Dermis lymphatic vessel endothelial cell (primary cell): ENCODE measurements around the gene GRAMD1C. TPM values are rescaled to one million over a fixed set of nuclear protein-coding genes. Genes with fewer than 3 reads are reported as not detected.

Experiments used
- total RNA-seq: library from RNA; depleted of rRNA; stranded (reverse); fragments of >200 nt; gene quantifications from 2 replicates; pipeline ENCODE4 v1.2.1, GENCODE V29; 2014

GRAMD1C gene
- total RNA-seq: 26.9 and 30.3 TPM in 2 replicates

GRCh38 chr3:113838631-113839209, at the start of gene GRAMD1C:
TSS of gene GRAMD1C (plus strand) at chr3:113838788. CDS start at chr3:113838910, 122 bp downstream.

GRCh38 chr3:113947372-113948014, 108.9 kb downstream of the GRAMD1C start, which contains the start of gene ZDHHC23:
TSS of gene ZDHHC23 (plus strand) at chr3:113948013. CDS start at chr3:113948803, 790 bp downstream.

Other genes starting within 250 kb of the GRAMD1C start
- 7.0 and 7.2 TPM in 2 replicates for gene USF3, start 142.1 kb upstream of the GRAMD1C start, total RNA-seq
- 142 and 154 TPM in 2 replicates for gene NAA50, start 92.5 kb upstream of the GRAMD1C start, total RNA-seq
- gene ATP6V1A, start 91.8 kb upstream of the GRAMD1C start, total RNA-seq: 102 and 163 TPM in 2 replicates
- gene ZDHHC23, start 109.2 kb downstream of the GRAMD1C start, total RNA-seq: 17.9 and 35.5 TPM in 2 replicates
- gene CCDC191, start 217.7 kb downstream of the GRAMD1C start, total RNA-seq: 1.3 and 1.9 TPM in 2 replicates
- 26.0 and 26.7 TPM in 2 replicates for gene QTRT2, start 217.9 kb downstream of the GRAMD1C start, total RNA-seq